Lower leg skin (tissue), 4 donors: ENCODE results near the gene SASH1. TPM values are rescaled to one million over a fixed set of nuclear protein-coding genes. Genes with fewer than 3 reads are reported as not detected.

Experiments
- DNase-seq, 2 donors: peaks; one replicate each; pipeline ENCODE4 v3.0.0-alpha.2; 2019; ENCODE audit warnings: low spot score in 2 of 2
- H3K4me3 ChIP-seq: fragments of 200-600 bp; sonication (generic); 2 replicates; pipeline ENCODE4 v1.5.1; 2017; ENCODE audit warnings: mild to moderate bottlenecking, low read depth; ENCODE audit not compliant: poor library complexity, severe bottlenecking
- CTCF ChIP-seq, 3 donors: fragments of 450-650 bp; IDR thresholded peaks; one replicate each; pipeline ENCODE4 v1.5.1; 2016; ENCODE audit warnings: antibody characterized with exemption in 3 of 3, mild to moderate bottlenecking in 3 of 3, moderate library complexity in 2 of 3
- POLR2A ChIP-seq, 2 donors: fragments of 450-650 bp; IDR thresholded peaks; one replicate each; pipeline ENCODE4 v1.6.1; 2016 to 2017; ENCODE audit warnings: antibody characterized with exemption in 2 of 2, mild to moderate bottlenecking in 1 of 2, moderate library complexity in 1 of 2
- WGBS, 2 donors: methylation state at CpG; one replicate each; pipeline ENCODE4 v1.1.5; 2018; 5-methylcytosine and 5-hydroxymethylcytosine counted together
- intact Hi-C: fragments of 100-400 bp; cut with DNase I; formaldehyde crosslinking; loops from one replicate; pipeline ENCODE4 v1.15.0; 2023; ENCODE audit warnings: low total_unique reads
- total RNA-seq, 4 donors: library from RNA; depleted of rRNA; stranded (reverse); fragments of >200 nt; gene quantifications; one replicate each; pipeline ENCODE4 v1.1.0, GENCODE V29; 2016

SASH1 gene
- total RNA-seq, 4 donors from 2014 or later = 74.9 to 106 (median 91.5) TPM

- no peak for DNase-seq
- TF ChIP-seq POLR2A (IDR thresholded peaks at IDR 0.05) (no peak), CTCF (IDR thresholded peaks at IDR 0.05) (no peak)
- WGBS, 2 donors = 70 to 86% methylated on average over 12 of the region's 12 CpGs
- intact Hi-C loops = no loop called here
- no peak overlapping the region for H3K4me3 ChIP-seq
These were observed 105.0 kb downstream of the SASH1 start for GRCh38 chr6:148447521-148448230.

GRCh38 chr6:148448369-148449012 is 105.9 kb downstream of the SASH1 start:
- 67 to 84% methylated on average over 6 of the region's 6 CpGs for WGBS, 2 donors
- H3K4me3 ChIP-seq = no peak overlapping the region
- intact Hi-C loops = no loop called here
- no peak for DNase-seq
- no peak for TF ChIP-seq CTCF (IDR thresholded peaks at IDR 0.05)

GRCh38 chr6:148450866-148451265 is 108.2 kb downstream of the SASH1 start:
- H3K4me3 ChIP-seq = no peak overlapping the region
- DNase-seq = no peak
- intact Hi-C loops = no loop called here
- no peak for TF ChIP-seq CTCF (IDR thresholded peaks at IDR 0.05)
- TF ChIP-seq POLR2A (IDR thresholded peaks at IDR 0.05) = no peak

- intact Hi-C loops = no loop called here
- TF ChIP-seq CTCF (IDR thresholded peaks at IDR 0.05) (no peak), POLR2A (IDR thresholded peaks at IDR 0.05) (no peak)
- WGBS, 2 donors = 75 to 87% methylated on average over 8 of the region's 8 CpGs
- no peak overlapping the region for H3K4me3 ChIP-seq
- DNase-seq = no peak
These were observed 109.1 kb downstream of the SASH1 start for GRCh38 chr6:148451690-148452089.

GRCh38 chr6:148452876-148453275 is 110.2 kb downstream of the SASH1 start:
- intact Hi-C loops = no loop called here
- no peak overlapping the region for H3K4me3 ChIP-seq
- no peak for DNase-seq
- 86 to 93% methylated on average over 15 to 16 of the region's 16 CpGs for WGBS, 2 donors
- no peak for TF ChIP-seq POLR2A (IDR thresholded peaks at IDR 0.05)
- no peak for TF ChIP-seq CTCF (IDR thresholded peaks at IDR 0.05)
